Measurements from ENCODE around the gene PSKH1.

The PSKH1 gene

DNA sequence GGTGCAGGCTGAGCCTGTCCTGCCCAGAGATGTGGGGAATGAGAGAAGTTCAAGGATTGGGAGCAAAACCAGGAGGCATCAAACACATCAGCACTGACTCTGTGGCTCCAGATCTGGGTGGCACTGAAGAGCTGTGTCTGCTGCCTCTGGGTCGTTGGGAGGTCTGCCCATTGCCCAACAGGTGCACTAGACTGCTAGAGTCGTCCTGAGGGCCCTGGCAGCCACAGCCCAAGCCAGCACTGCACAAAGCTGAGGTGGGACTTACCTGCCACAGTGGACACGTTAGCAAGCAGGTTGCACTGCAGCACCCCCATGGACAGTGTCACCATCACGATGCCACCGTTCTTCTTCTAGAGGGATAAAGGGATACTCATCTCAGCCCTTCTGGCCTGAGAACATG lies 84.0 kb downstream of the PSKH1 start:
- no peak for DNase-seq (ENCODE audit: low spot score)
- no peak for TF ChIP-seq CTCF (IDR thresholded peaks at IDR 0.05)
- no peak overlapping the region for H3K27ac ChIP-seq

DNA sequence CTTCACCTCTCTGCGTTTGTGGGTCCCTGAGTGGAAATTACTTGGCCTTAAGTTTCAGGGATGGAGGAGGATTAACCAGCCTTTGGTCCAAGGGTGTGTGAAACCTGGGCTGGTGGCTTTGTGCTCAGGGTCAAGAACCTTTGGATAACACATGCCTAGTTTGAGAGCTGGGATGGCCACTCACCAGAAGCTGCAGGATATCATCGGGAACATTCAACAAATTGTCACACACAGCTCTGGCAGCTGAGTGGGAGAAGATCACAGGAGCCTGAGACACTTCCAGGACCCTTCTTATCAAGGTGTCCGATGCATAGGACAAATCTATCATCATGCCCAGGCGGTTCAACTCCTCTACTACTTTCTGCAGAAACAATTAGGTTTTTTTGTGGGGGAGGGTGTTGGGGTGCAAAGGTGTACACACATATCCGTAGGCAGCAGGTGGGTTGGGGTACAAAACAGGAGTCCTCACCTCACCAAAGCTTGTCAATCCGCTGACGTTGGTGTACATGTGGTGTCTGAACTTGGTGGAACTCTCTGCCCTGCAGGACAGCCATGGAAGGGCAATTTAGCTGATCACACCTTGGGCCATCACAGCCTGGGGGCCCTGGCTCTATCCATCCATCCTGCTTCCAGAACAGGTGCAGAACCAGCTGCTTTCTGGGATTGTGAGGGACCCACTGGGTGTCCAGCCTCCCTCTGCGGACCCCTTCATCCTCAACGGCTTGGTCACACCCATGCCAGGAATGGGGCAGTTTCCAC lies 84.6 kb downstream of the PSKH1 start:
- Histone ChIP-seq H3K27ac (no peak overlapping the region), H3K4me3 (no peak overlapping the region)
- no peak for DNase-seq (ENCODE audit: low spot score)
- no peak for TF ChIP-seq CTCF (IDR thresholded peaks at IDR 0.05)

More for the DNA sequence above, 84.0 kb downstream of the PSKH1 start:
- H3K4me3 ChIP-seq, result no peak overlapping the region

All from coronary artery (tissue), 2 donors.